SK-N-SH (cell line): ENCODE data around the gene ZBTB16. TPM values are rescaled to one million over a fixed set of nuclear protein-coding genes. Genes with fewer than 3 reads are reported as not detected.

Experiments used
- CTCF ChIA-PET: fragments of 300-600, 350-600 bp; formaldehyde crosslinking; extraction: SDS; loops from one replicate; lab custom pipeline; 2021; lab: Yijun Ruan, JAX
- POLR2A ChIA-PET: fragments of 350-600 bp; sonication (Branson Sonifier 250); formaldehyde crosslinking; extraction: SDS; loops from one replicate; lab custom pipeline; 2020; ENCODE audit warnings: antibody characterized with exemption, inconsistent platforms; lab: Yijun Ruan, JAX
- DNase-seq: peaks from one replicate; pipeline ENCODE4 v3.0.0; 2012
- H2AFZ ChIP-seq: fragments of 200-600 bp; sonication (generic); 2 replicates; pipeline ENCODE4 v1.8.1; 2016; ENCODE audit warnings: antibody characterized with exemption, mild to moderate bottlenecking, low read depth
- H3F3A ChIP-seq: fragments of 200-600 bp; sonication (generic); replicated peaks from 2 replicates; pipeline ENCODE3; 2016; ENCODE audit warnings: antibody characterized with exemption, mild to moderate bottlenecking; ENCODE audit not compliant: insufficient read depth
- H3K27ac ChIP-seq, 2 experiments: fragments of 200-500 bp in 1 of 2; fragments of 200-600 bp in 1 of 2; sonication (Bioruptor generic) in 1 of 2; sonication (generic), shearing (Covaris generic) in 1 of 2; 2 replicates each; pipeline versions ENCODE4 v1.5.1 to v1.6.1; 2014 to 2016; ENCODE audit warnings: low read depth in 2 of 2, inconsistent platforms in 1 of 2, low read length in 1 of 2, mild to moderate bottlenecking in 1 of 2, mixed read lengths in 1 of 2
- H3K27me3 ChIP-seq: fragments of 200-600 bp; sonication (generic), shearing (Covaris generic); 2 replicates; pipeline ENCODE4 v1.6.1; 2016; ENCODE audit warnings: mixed run types; ENCODE audit not compliant: insufficient read depth
- H3K36me3 ChIP-seq, 2 experiments: fragments of 200-500 bp in 1 of 2; fragments of 200-600 bp in 1 of 2; sonication (Bioruptor generic) in 1 of 2; sonication (generic) in 1 of 2; replicated peaks in 1 of 2; 2 replicates each; pipeline versions ENCODE3 to v1.5.1; 2014 to 2016; ENCODE audit warnings: low read length in 1 of 2, mild to moderate bottlenecking in 1 of 2; ENCODE audit not compliant: insufficient read depth in 2 of 2, control insufficient read depth in 1 of 2
- H3K4me1 ChIP-seq, 2 experiments: fragments of 200-500 bp in 1 of 2; fragments of 200-600 bp in 1 of 2; sonication (Bioruptor generic) in 1 of 2; sonication (generic), shearing (Covaris generic) in 1 of 2; 2 replicates each; pipeline versions ENCODE4 v1.5.1 to v1.6.1; 2014 to 2016; ENCODE audit warnings: low read depth in 1 of 2, low read length in 1 of 2, mixed run types in 1 of 2; ENCODE audit not compliant: insufficient read depth in 2 of 2, control insufficient read depth in 1 of 2
- H3K4me2 ChIP-seq: fragments of 200-600 bp; sonication (generic), shearing (Covaris generic); 2 replicates; pipeline ENCODE4 v1.6.1; 2017; ENCODE audit warnings: mixed run types
- H3K4me3 ChIP-seq, 2 experiments: fragments of 200-500 bp in 1 of 2; fragments of 200-600 bp in 1 of 2; sonication (Bioruptor generic) in 1 of 2; sonication (generic), shearing (Covaris generic) in 1 of 2; 2 replicates each; pipeline versions ENCODE4 v1.5.1 to v1.8.1; 2014 to 2016; ENCODE audit warnings: low read depth in 2 of 2, inconsistent platforms in 1 of 2, low read length in 1 of 2, mild to moderate bottlenecking in 1 of 2, mixed read lengths in 1 of 2, moderate library complexity in 1 of 2
- H3K79me2 ChIP-seq: fragments of 200-600 bp; sonication (generic); 2 replicates; pipeline ENCODE4 v1.8.1; 2017; ENCODE audit warnings: mild to moderate bottlenecking; ENCODE audit not compliant: insufficient read depth
- H3K9ac ChIP-seq: fragments of 200-600 bp; sonication (generic); 2 replicates; pipeline ENCODE4 v1.6.1; 2017; ENCODE audit warnings: mixed run types
- H3K9me2 ChIP-seq: fragments of 200-600 bp; sonication (generic); 2 replicates; pipeline ENCODE4 v1.6.1; 2017; ENCODE audit warnings: mixed run types
- H3K9me3 ChIP-seq: fragments of 200-600 bp; sonication (generic); 2 replicates; pipeline ENCODE4 v1.6.1; 2017; ENCODE audit warnings: mixed run types, mild to moderate bottlenecking, moderate library complexity
- H4K20me1 ChIP-seq: fragments of 200-600 bp; sonication (generic); 2 replicates; pipeline ENCODE4 v1.6.1; 2017; ENCODE audit warnings: mild to moderate bottlenecking, mixed run types; ENCODE audit not compliant: insufficient read depth
- CHD2 ChIP-seq: fragments of 150-350 bp; IDR thresholded peaks from 2 replicates; pipeline ENCODE4 v1.6.1; 2018; ENCODE audit warnings: low read length; ENCODE audit not compliant: partially characterized antibody
- EZH2phosphoT487 ChIP-seq: fragments of 200-600 bp; sonication (generic); IDR thresholded peaks from 2 replicates; pipeline ENCODE4 v1.6.1; 2017; ENCODE audit warnings: low read depth, mixed run types, mild to moderate bottlenecking, antibody characterized with exemption, moderate library complexity, borderline replicate concordance
- FOXM1 ChIP-seq: IDR thresholded peaks from 2 replicates; pipeline ENCODE4 v1.4.0; 2012; ENCODE audit warnings: low read depth, mild to moderate bottlenecking
- IRF3 ChIP-seq: fragments of 150-350 bp; IDR thresholded peaks from 2 replicates; pipeline ENCODE4 v1.6.1; 2016; ENCODE audit warnings: mild to moderate bottlenecking, low read depth, low read length
- JUND ChIP-seq: IDR thresholded peaks from 2 replicates; pipeline ENCODE4 v1.4.0; 2012
- MAX ChIP-seq: IDR thresholded peaks from 2 replicates; pipeline ENCODE4 v1.4.0; 2012; ENCODE audit warnings: low read depth
- PBX3 ChIP-seq: IDR thresholded peaks from 2 replicates; pipeline ENCODE4; 2012
- RCOR1 ChIP-seq: fragments of 150-350 bp; IDR thresholded peaks from 2 replicates; pipeline ENCODE4 v1.6.1; 2017; ENCODE audit warnings: antibody characterized with exemption, low read length
- RFX5 ChIP-seq: IDR thresholded peaks from 2 replicates; pipeline ENCODE4 v1.6.1; 2012; ENCODE audit warnings: mild to moderate bottlenecking, improper control_type of control experiment, low read length
- TEAD4 ChIP-seq: IDR thresholded peaks from 2 replicates; pipeline ENCODE4 v1.4.0; 2012; ENCODE audit warnings: mild to moderate bottlenecking, borderline replicate concordance; ENCODE audit not compliant: insufficient read depth
- ZBTB33 ChIP-seq: IDR thresholded peaks from 2 replicates; pipeline ENCODE4 v1.4.0; 2012; ENCODE audit warnings: low read depth, borderline replicate concordance
- WGBS: methylation state at CpG from one replicate; pipeline ENCODE4 v1.1.6; 2017; ENCODE audit warnings: low lambda C conversion rate; 5-methylcytosine and 5-hydroxymethylcytosine counted together
- polyA plus RNA-seq, 3 experiments: library from polyadenylated mRNA; depleted of rRNA; stranded (reverse); fragments of >200 nt; gene quantifications; 2 replicates each; pipeline ENCODE4 v1.2.3, GENCODE V29; 2012

The ZBTB16 gene
- polyA plus RNA-seq, 1 of the 3 experiments (the other 2 are of a cell fraction) = not detected

- ChIA-PET CTCF (interaction anchor here (1.4 kb wide), 1 partner anchor 24 kb away, joined by 4 read pairs; no protein-coding TSS in a partner anchor), POLR2A (no interaction called here)
Observed at GRCh38 chr11:114011443-114011842, 48.1 kb upstream of the ZBTB16 start.

GRCh38 chr11:114015117-114015516 lies 44.4 kb upstream of the ZBTB16 start:
- H3K36me3 ChIP-seq = no peaks in the 10 kb centered on the region
- no peak overlapping the region for H2AFZ ChIP-seq
- ChIA-PET POLR2A (no interaction called here), CTCF (interaction anchor here (0.8 to 5.8 kb wide), 4 partner anchors 12 to 246 kb away, joined by 3 to 53 read pairs (median 4); no protein-coding TSS in a partner anchor)
- no peak for DNase-seq
- no peaks in the 10 kb centered on the region for H3K9me2 ChIP-seq
- 0 out of 2 replicates have a peak, but pooled peaks cover 5% of the 10 kb centered on the region for H4K20me1 ChIP-seq
- no peaks in the 10 kb centered on the region for H3K4me1 ChIP-seq
- no peak overlapping the region for H3K9ac ChIP-seq
- peaks cover 9% of the 10 kb centered on the region for H3F3A ChIP-seq
- H3K27me3 ChIP-seq = no peaks in the 10 kb centered on the region
- no peaks in the 10 kb centered on the region for H3K79me2 ChIP-seq
- H3K9me3 ChIP-seq = no peaks in the 10 kb centered on the region
- TF ChIP-seq PBX3 = no peak
- H3K4me3 ChIP-seq = no peak overlapping the region
- WGBS = 17% methylated on average over 3 of the region's 6 CpGs
- H3K4me2 ChIP-seq = no peak overlapping the region
- no peak overlapping the region for H3K27ac ChIP-seq

More at GRCh38 chr11:114011443-114011842, 48.1 kb upstream of the ZBTB16 start:
- no peak for DNase-seq
- H3K27me3 ChIP-seq = no peaks in the 10 kb centered on the region
- TF ChIP-seq IRF3 = no peak
- no peak for TF ChIP-seq RCOR1
- no peak for TF ChIP-seq CHD2
- TF ChIP-seq ZBTB33 = no peak
- no peak for TF ChIP-seq TEAD4
- TF ChIP-seq FOXM1 = no peak
- TF ChIP-seq JUND = no peak
- no peak for TF ChIP-seq MAX
- no peak for TF ChIP-seq RFX5
- TF ChIP-seq EZH2phosphoT487 = no peak
- H3K9me2 ChIP-seq = no peaks in the 10 kb centered on the region
- H3K4me1 ChIP-seq = no peaks in the 10 kb centered on the region
- no peaks in the 10 kb centered on the region for H3K9me3 ChIP-seq
- H3K36me3 ChIP-seq = no peaks in the 10 kb centered on the region
- 38% methylated on average over 2 of the region's 2 CpGs for WGBS
- H3K4me3 ChIP-seq = no peak overlapping the region
- H3K79me2 ChIP-seq = no peaks in the 10 kb centered on the region
- no peak overlapping the region for H3K27ac ChIP-seq
- no peak overlapping the region for H2AFZ ChIP-seq
- no peaks in the 10 kb centered on the region for H3F3A ChIP-seq
- H4K20me1 ChIP-seq = no peaks in the 10 kb centered on the region
- H3K4me2 ChIP-seq = no peak overlapping the region
- H3K9ac ChIP-seq = no peak overlapping the region
